ENCODE data around the gene ANK3. TPM values are rescaled to one million over a fixed set of nuclear protein-coding genes. Genes with fewer than 3 reads are reported as not detected.
A peak's percentile ranks its signal among the peaks of the same experiment; 100 is the strongest.

The ANK3 gene
- polyA plus RNA-seq, 4 donors: 9.9 to 81.4 (median 35.5) TPM

GRCh38 chr10:60254776-60255175 is 134.9 kb downstream of the ANK3 start:
- FAIRE-seq: no peak
- Histone ChIP-seq H3K36me3 (ENCODE audit: control insufficient read depth in 3 of 3, insufficient read depth in 2 of 3, low read depth in 1 of 3, low read length in 3 of 3) (peaks cover 0 to 2% (median 0%) of the 10 kb centered on the region in 3 donors), H3K27me3 (ENCODE audit: control insufficient read depth in 3 of 3, insufficient read depth in 3 of 3, low read length in 3 of 3) (no peaks in the 10 kb centered on the region), H3K4me1 (ENCODE audit: control insufficient read depth in 3 of 3, insufficient read depth in 2 of 3, low read depth in 1 of 3, low read length in 2 of 3) (peaks cover 0 to 7% (median 2%) of the 10 kb centered on the region in 3 donors), H3K9me3 (ENCODE audit: control insufficient read depth in 2 of 2, insufficient read depth in 1 of 2, low read depth in 1 of 2, low read length in 1 of 2) (no peaks in the 10 kb centered on the region), H3K4me3 (ENCODE audit: low read depth in 1 of 3, low read length in 3 of 3) (no peak overlapping the region), H3K27ac (ENCODE audit: low read depth in 1 of 3, low read length in 2 of 3) (no peak overlapping the region)
- no peak for DNase-seq

- H3K4me1 ChIP-seq (ENCODE audit: control insufficient read depth in 3 of 3, insufficient read depth in 2 of 3, low read depth in 1 of 3, low read length in 2 of 3): peaks cover 0 to 5% (median under 1%) of the 10 kb centered on the region in 3 donors
- DNase-seq: no peak
- H3K36me3 ChIP-seq (ENCODE audit: control insufficient read depth in 3 of 3, insufficient read depth in 2 of 3, low read depth in 1 of 3, low read length in 3 of 3): peaks cover 0 to 2% (median 0%) of the 10 kb centered on the region in 3 donors
- H3K9me3 ChIP-seq (ENCODE audit: control insufficient read depth in 2 of 2, insufficient read depth in 1 of 2, low read depth in 1 of 2, low read length in 1 of 2): no peaks in the 10 kb centered on the region
- no peak overlapping the region for H3K4me3 ChIP-seq (ENCODE audit: low read depth in 1 of 3, low read length in 3 of 3)
- no peaks in the 10 kb centered on the region for H3K27me3 ChIP-seq (ENCODE audit: control insufficient read depth in 3 of 3, insufficient read depth in 3 of 3, low read length in 3 of 3)
- H3K27ac ChIP-seq (ENCODE audit: low read depth in 1 of 3, low read length in 2 of 3): no peak overlapping the region
- no peak for FAIRE-seq
These were observed 136.2 kb downstream of the ANK3 start for GRCh38 chr10:60253484-60253883.

- H3K4me3 ChIP-seq (ENCODE audit: low read depth in 1 of 3, low read length in 3 of 3): no peak overlapping the region
- no peak overlapping the region for H3K27ac ChIP-seq (ENCODE audit: low read depth in 1 of 3, low read length in 2 of 3)
- no peak for FAIRE-seq
- 95 to 97% (median 97%) methylated on average over 4 of the region's 4 CpGs for WGBS, 3 donors
- no peaks in the 10 kb centered on the region for H3K9me3 ChIP-seq (ENCODE audit: control insufficient read depth in 2 of 2, insufficient read depth in 1 of 2, low read depth in 1 of 2, low read length in 1 of 2)
- peaks cover 0 to 2% (median 0%) of the 10 kb centered on the region in 3 donors for H3K4me1 ChIP-seq (ENCODE audit: control insufficient read depth in 3 of 3, insufficient read depth in 2 of 3, low read depth in 1 of 3, low read length in 2 of 3)
- peaks cover 0 to 2% (median 0%) of the 10 kb centered on the region in 3 donors for H3K36me3 ChIP-seq (ENCODE audit: control insufficient read depth in 3 of 3, insufficient read depth in 2 of 3, low read depth in 1 of 3, low read length in 3 of 3)
- no peaks in the 10 kb centered on the region for H3K27me3 ChIP-seq (ENCODE audit: control insufficient read depth in 3 of 3, insufficient read depth in 3 of 3, low read length in 3 of 3)
- no peak for DNase-seq
These were observed 137.0 kb downstream of the ANK3 start for GRCh38 chr10:60252688-60253087.

- no peak for DNase-seq
- Histone ChIP-seq H3K9me3 (ENCODE audit: control insufficient read depth in 2 of 2, insufficient read depth in 1 of 2, low read depth in 1 of 2, low read length in 1 of 2) (no peaks in the 10 kb centered on the region), H3K4me3 (ENCODE audit: low read depth in 1 of 3, low read length in 3 of 3) (no peak overlapping the region), H3K27ac (ENCODE audit: low read depth in 1 of 3, low read length in 2 of 3) (no peak overlapping the region), H3K27me3 (ENCODE audit: control insufficient read depth in 3 of 3, insufficient read depth in 3 of 3, low read length in 3 of 3) (no peaks in the 10 kb centered on the region), H3K4me1 (ENCODE audit: control insufficient read depth in 3 of 3, insufficient read depth in 2 of 3, low read depth in 1 of 3, low read length in 2 of 3) (no peaks in the 10 kb centered on the region), H3K36me3 (ENCODE audit: control insufficient read depth in 3 of 3, insufficient read depth in 2 of 3, low read depth in 1 of 3, low read length in 3 of 3) (no peaks in the 10 kb centered on the region)
- FAIRE-seq: no peak
- 65 to 77% (median 65%) methylated on average over 1 of the region's 1 CpG for WGBS, 3 donors
These were observed 143.3 kb downstream of the ANK3 start for GRCh38 chr10:60246382-60246781.

- Histone ChIP-seq H3K4me3 (ENCODE audit: low read depth in 1 of 3, low read length in 3 of 3) (no peak overlapping the region), H3K36me3 (ENCODE audit: control insufficient read depth in 3 of 3, insufficient read depth in 2 of 3, low read depth in 1 of 3, low read length in 3 of 3) (no peaks in the 10 kb centered on the region), H3K9me3 (ENCODE audit: control insufficient read depth in 2 of 2, insufficient read depth in 1 of 2, low read depth in 1 of 2, low read length in 1 of 2) (no peaks in the 10 kb centered on the region), H3K27ac (ENCODE audit: low read depth in 1 of 3, low read length in 2 of 3) (no peak overlapping the region), H3K27me3 (ENCODE audit: control insufficient read depth in 3 of 3, insufficient read depth in 3 of 3, low read length in 3 of 3) (no peaks in the 10 kb centered on the region), H3K4me1 (ENCODE audit: control insufficient read depth in 3 of 3, insufficient read depth in 2 of 3, low read depth in 1 of 3, low read length in 2 of 3) (peaks cover 0 to 4% (median 0%) of the 10 kb centered on the region in 3 donors)
- WGBS, 3 donors: 88 to 96% (median 94%) methylated on average over 1 of the region's 1 CpG
- no peak for FAIRE-seq
- no peak for DNase-seq
These were observed 150.4 kb downstream of the ANK3 start for GRCh38 chr10:60239228-60239627.

GRCh38 chr10:60238759-60239100 is 150.9 kb downstream of the ANK3 start:
- H3K4me3 ChIP-seq (ENCODE audit: low read depth in 1 of 3, low read length in 3 of 3): no peak overlapping the region
- no peaks in the 10 kb centered on the region for H3K27me3 ChIP-seq (ENCODE audit: control insufficient read depth in 3 of 3, insufficient read depth in 3 of 3, low read length in 3 of 3)
- no peaks in the 10 kb centered on the region for H3K36me3 ChIP-seq (ENCODE audit: control insufficient read depth in 3 of 3, insufficient read depth in 2 of 3, low read depth in 1 of 3, low read length in 3 of 3)
- peaks cover 0 to 4% (median 0%) of the 10 kb centered on the region in 3 donors for H3K4me1 ChIP-seq (ENCODE audit: control insufficient read depth in 3 of 3, insufficient read depth in 2 of 3, low read depth in 1 of 3, low read length in 2 of 3)
- FAIRE-seq (no peak), DNase-seq (no peak)
- H3K9me3 ChIP-seq (ENCODE audit: control insufficient read depth in 2 of 2, insufficient read depth in 1 of 2, low read depth in 1 of 2, low read length in 1 of 2): no peaks in the 10 kb centered on the region
- no peak overlapping the region for H3K27ac ChIP-seq (ENCODE audit: low read depth in 1 of 3, low read length in 2 of 3)

GRCh38 chr10:60237977-60238758 is 151.5 kb downstream of the ANK3 start:
- Histone ChIP-seq H3K36me3 (ENCODE audit: control insufficient read depth in 3 of 3, insufficient read depth in 2 of 3, low read depth in 1 of 3, low read length in 3 of 3) (no peaks in the 10 kb centered on the region), H3K27ac (ENCODE audit: low read depth in 1 of 3, low read length in 2 of 3) (no peak overlapping the region), H3K4me3 (ENCODE audit: low read depth in 1 of 3, low read length in 3 of 3) (no peak overlapping the region), H3K4me1 (ENCODE audit: control insufficient read depth in 3 of 3, insufficient read depth in 2 of 3, low read depth in 1 of 3, low read length in 2 of 3) (peaks cover 0 to 4% (median 0%) of the 10 kb centered on the region in 3 donors), H3K9me3 (ENCODE audit: control insufficient read depth in 2 of 2, insufficient read depth in 1 of 2, low read depth in 1 of 2, low read length in 1 of 2) (no peaks in the 10 kb centered on the region), H3K27me3 (ENCODE audit: control insufficient read depth in 3 of 3, insufficient read depth in 3 of 3, low read length in 3 of 3) (no peaks in the 10 kb centered on the region)
- no peak for FAIRE-seq
- peak in 1 of 2 donors; percentile 5 for DNase-seq
- WGBS, 3 donors: 61 to 80% (median 72%) methylated on average over 6 of the region's 6 CpGs

GRCh38 chr10:60236869-60237524 is 152.7 kb downstream of the ANK3 start:
- Histone ChIP-seq H3K4me3 (ENCODE audit: low read depth in 1 of 3, low read length in 3 of 3) (no peak overlapping the region), H3K9me3 (ENCODE audit: control insufficient read depth in 2 of 2, insufficient read depth in 1 of 2, low read depth in 1 of 2, low read length in 1 of 2) (no peaks in the 10 kb centered on the region), H3K4me1 (ENCODE audit: control insufficient read depth in 3 of 3, insufficient read depth in 2 of 3, low read depth in 1 of 3, low read length in 2 of 3) (peaks cover 0 to 4% (median 0%) of the 10 kb centered on the region in 3 donors), H3K27me3 (ENCODE audit: control insufficient read depth in 3 of 3, insufficient read depth in 3 of 3, low read length in 3 of 3) (no peaks in the 10 kb centered on the region), H3K27ac (ENCODE audit: low read depth in 1 of 3, low read length in 2 of 3) (peak overlapping the region in 1 of 3 donors; percentile 12), H3K36me3 (ENCODE audit: control insufficient read depth in 3 of 3, insufficient read depth in 2 of 3, low read depth in 1 of 3, low read length in 3 of 3) (no peaks in the 10 kb centered on the region)
- DNase-seq (no peak), FAIRE-seq (no peak)
- WGBS, 3 donors: 65 to 83% (median 67%) methylated on average over 9 of the region's 9 CpGs

Measured in small intestine (tissue), 7 donors.